Neural cell (in vitro differentiated cells): ENCODE measurements around the gene EXOC4. TPM values are rescaled to one million over a fixed set of nuclear protein-coding genes. Genes with fewer than 3 reads are reported as not detected.

ENCODE experiments used
- H2AFZ ChIP-seq: fragments of 200-600, 300-800 bp; sonication (generic), shearing (Covaris generic); 2 replicates; pipeline ENCODE4 v1.6.0; 2014; ENCODE audit warnings: low read depth, mild to moderate bottlenecking, antibody characterized with exemption, low read length, moderate library complexity
- H3F3A ChIP-seq: fragments of 200-600 bp; shearing (Covaris generic); 2 replicates; pipeline ENCODE4 v1.6.1; 2016; ENCODE audit warnings: mild to moderate bottlenecking, moderate library complexity, mixed read lengths, antibody characterized with exemption, low read length; ENCODE audit not compliant: insufficient read depth, poor library complexity, severe bottlenecking
- H3K27ac ChIP-seq: fragments of 200-600, 300-800 bp; sonication (generic), shearing (Covaris generic); 2 replicates; pipeline ENCODE4 v1.5.1; 2014; ENCODE audit warnings: mild to moderate bottlenecking, low read length, moderate library complexity
- H3K27me3 ChIP-seq: fragments of 300-800, 200-600 bp; sonication (generic), shearing (Covaris generic); 2 replicates; pipeline ENCODE4 v1.6.0; 2014; ENCODE audit warnings: mild to moderate bottlenecking, low read depth, low read length, moderate library complexity; ENCODE audit not compliant: insufficient read depth
- H3K36me3 ChIP-seq: fragments of 300-800, 200-600 bp; sonication (generic), shearing (Covaris generic); 2 replicates; pipeline ENCODE4 v1.5.1; 2014; ENCODE audit warnings: mild to moderate bottlenecking, antibody characterized with exemption, low read length, moderate library complexity; ENCODE audit not compliant: insufficient read depth
- H3K4me2 ChIP-seq: fragments of 300-800, 200-600 bp; sonication (generic), shearing (Covaris generic); 2 replicates; pipeline ENCODE4 v1.6.0; 2014; ENCODE audit warnings: mild to moderate bottlenecking, low read length
- H3K4me3 ChIP-seq: fragments of 300-800, 200-600 bp; sonication (generic), shearing (Covaris generic); 2 replicates; pipeline ENCODE4 v1.5.1; 2014; ENCODE audit warnings: mild to moderate bottlenecking, low read length, moderate library complexity
- H3K79me2 ChIP-seq: fragments of 200-600 bp; shearing (Covaris generic); replicated peaks from 2 replicates; pipeline ENCODE4 v1.6.0; 2014; ENCODE audit warnings: mild to moderate bottlenecking, low read length, moderate library complexity; ENCODE audit not compliant: insufficient read depth
- H3K9ac ChIP-seq: fragments of 300-800, 200-600 bp; sonication (generic), shearing (Covaris generic); 2 replicates; pipeline ENCODE4 v1.6.1; 2016; ENCODE audit warnings: mild to moderate bottlenecking, low read length, mixed read lengths
- H3K9me2 ChIP-seq: fragments of 200-600 bp; shearing (Covaris generic); 2 replicates; pipeline ENCODE4 v1.6.1; 2016; ENCODE audit warnings: mild to moderate bottlenecking, low read length, mixed read lengths; ENCODE audit not compliant: insufficient read depth
- H3K9me3 ChIP-seq: fragments of 200-600, 300-800 bp; sonication (generic), shearing (Covaris generic); 2 replicates; pipeline ENCODE4 v1.6.1; 2016; ENCODE audit warnings: mild to moderate bottlenecking, mixed run types, low read length, moderate library complexity, mixed read lengths
- H4K20me1 ChIP-seq: fragments of 200-600 bp; shearing (Covaris generic); 2 replicates; pipeline ENCODE4 v1.6.1; 2016; ENCODE audit warnings: mild to moderate bottlenecking, mixed run types; ENCODE audit not compliant: insufficient read depth
- EP300 ChIP-seq: fragments of 450-650 bp; conservative IDR thresholded peaks from 2 replicates; pipeline ENCODE4 v1.6.1; 2014; ENCODE audit warnings: antibody characterized with exemption, mild to moderate bottlenecking, moderate library complexity; ENCODE audit not compliant: poor library complexity, severe bottlenecking
- EZH2 ChIP-seq: fragments of 200-600, 300-800 bp; shearing (Covaris generic), sonication (generic); IDR thresholded peaks from 2 replicates; pipeline ENCODE4 v1.6.1; 2014; ENCODE audit warnings: antibody characterized with exemption, low read length, borderline replicate concordance, mild to moderate bottlenecking; ENCODE audit not compliant: insufficient read depth, poor library complexity, severe bottlenecking
- MXI1 ChIP-seq: fragments of 450-650 bp; conservative IDR thresholded peaks from 2 replicates; pipeline ENCODE4 v1.6.1; 2014; ENCODE audit warnings: antibody characterized with exemption, mild to moderate bottlenecking; ENCODE audit not compliant: poor library complexity, severe bottlenecking
- POLR2AphosphoS5 ChIP-seq: IDR thresholded peaks from 2 replicates; pipeline ENCODE4 v1.6.1; 2012
- RAD21 ChIP-seq: fragments of 450-650 bp; conservative IDR thresholded peaks from 2 replicates; pipeline ENCODE4 v1.6.1; 2014; ENCODE audit warnings: antibody characterized with exemption, mild to moderate bottlenecking, moderate library complexity
- SMC3 ChIP-seq: fragments of 450-650 bp; conservative IDR thresholded peaks from 2 replicates; pipeline ENCODE4 v1.6.1; 2014; ENCODE audit warnings: antibody characterized with exemption, mild to moderate bottlenecking, moderate library complexity; ENCODE audit not compliant: poor library complexity
- TAF1 ChIP-seq: IDR thresholded peaks from 2 replicates; pipeline ENCODE4 v1.6.1; 2012; ENCODE audit warnings: low read depth
- polyA plus RNA-seq: library from polyadenylated mRNA; depleted of rRNA; stranded (reverse); fragments of >200 nt; gene quantifications from 2 replicates; pipeline ENCODE4 v1.2.3, GENCODE V29; 2014
- TF ChIP-seq, protein P1 (sequence below): fragments of 450-650 bp; IDR thresholded peaks from 2 replicates; pipeline ENCODE4 v1.5.1; 2014; ENCODE audit warnings: antibody characterized with exemption, mild to moderate bottlenecking, moderate library complexity; ENCODE audit not compliant: poor library complexity, severe bottlenecking
- TF ChIP-seq, protein P2 (sequence below): IDR thresholded peaks from 2 replicates; pipeline ENCODE4 v1.6.1; 2012; ENCODE audit warnings: borderline replicate concordance

The EXOC4 gene
- polyA plus RNA-seq, 1 donor from 2014 or later: 36.5 TPM

DNA sequence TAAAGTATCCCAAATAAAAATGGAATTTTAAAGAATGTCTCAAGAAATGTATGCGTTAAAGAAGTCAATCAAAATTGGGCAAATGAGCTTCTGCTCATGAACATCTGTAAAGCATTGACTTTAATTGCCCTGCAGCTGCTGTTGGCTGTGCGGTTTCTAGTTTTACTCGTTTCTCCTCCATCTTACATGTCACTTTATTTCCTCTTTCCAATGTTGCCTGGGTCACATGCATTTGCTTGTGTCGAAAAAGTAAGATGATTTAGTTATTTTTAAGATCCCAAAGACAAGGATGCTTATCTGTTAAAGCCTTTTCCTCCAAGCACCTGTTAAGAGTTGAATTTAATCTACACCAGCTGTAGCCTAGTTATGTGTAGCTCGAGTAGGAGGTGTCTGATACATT lies 310.4 kb downstream of the EXOC4 start:
- Histone ChIP-seq H4K20me1 (no peaks in the 10 kb centered on the region), H3K4me2 (no peak overlapping the region), H3K9me3 (no peaks in the 10 kb centered on the region), H3K27me3 (no peaks in the 10 kb centered on the region), H3K9me2 (no peaks in the 10 kb centered on the region), H3K4me3 (no peak overlapping the region), H3K27ac (no peak overlapping the region), H2AFZ (no peak overlapping the region), H3K36me3 (no peaks in the 10 kb centered on the region), H3F3A (no peaks in the 10 kb centered on the region), H3K9ac (no peak overlapping the region), H3K79me2 (no peaks in the 10 kb centered on the region)
- TF ChIP-seq POLR2AphosphoS5: no peak
- TF ChIP-seq RAD21: no peak
- TF ChIP-seq SMC3: no peak
- no peak for TF ChIP-seq TAF1
- TF ChIP-seq MXI1: no peak
- TF ChIP-seq EP300: no peak
- TF ChIP-seq, protein P1, sequence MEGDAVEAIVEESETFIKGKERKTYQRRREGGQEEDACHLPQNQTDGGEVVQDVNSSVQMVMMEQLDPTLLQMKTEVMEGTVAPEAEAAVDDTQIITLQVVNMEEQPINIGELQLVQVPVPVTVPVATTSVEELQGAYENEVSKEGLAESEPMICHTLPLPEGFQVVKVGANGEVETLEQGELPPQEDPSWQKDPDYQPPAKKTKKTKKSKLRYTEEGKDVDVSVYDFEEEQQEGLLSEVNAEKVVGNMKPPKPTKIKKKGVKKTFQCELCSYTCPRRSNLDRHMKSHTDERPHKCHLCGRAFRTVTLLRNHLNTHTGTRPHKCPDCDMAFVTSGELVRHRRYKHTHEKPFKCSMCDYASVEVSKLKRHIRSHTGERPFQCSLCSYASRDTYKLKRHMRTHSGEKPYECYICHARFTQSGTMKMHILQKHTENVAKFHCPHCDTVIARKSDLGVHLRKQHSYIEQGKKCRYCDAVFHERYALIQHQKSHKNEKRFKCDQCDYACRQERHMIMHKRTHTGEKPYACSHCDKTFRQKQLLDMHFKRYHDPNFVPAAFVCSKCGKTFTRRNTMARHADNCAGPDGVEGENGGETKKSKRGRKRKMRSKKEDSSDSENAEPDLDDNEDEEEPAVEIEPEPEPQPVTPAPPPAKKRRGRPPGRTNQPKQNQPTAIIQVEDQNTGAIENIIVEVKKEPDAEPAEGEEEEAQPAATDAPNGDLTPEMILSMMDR: no peak
- TF ChIP-seq EZH2: no peak
- TF ChIP-seq, protein P2, sequence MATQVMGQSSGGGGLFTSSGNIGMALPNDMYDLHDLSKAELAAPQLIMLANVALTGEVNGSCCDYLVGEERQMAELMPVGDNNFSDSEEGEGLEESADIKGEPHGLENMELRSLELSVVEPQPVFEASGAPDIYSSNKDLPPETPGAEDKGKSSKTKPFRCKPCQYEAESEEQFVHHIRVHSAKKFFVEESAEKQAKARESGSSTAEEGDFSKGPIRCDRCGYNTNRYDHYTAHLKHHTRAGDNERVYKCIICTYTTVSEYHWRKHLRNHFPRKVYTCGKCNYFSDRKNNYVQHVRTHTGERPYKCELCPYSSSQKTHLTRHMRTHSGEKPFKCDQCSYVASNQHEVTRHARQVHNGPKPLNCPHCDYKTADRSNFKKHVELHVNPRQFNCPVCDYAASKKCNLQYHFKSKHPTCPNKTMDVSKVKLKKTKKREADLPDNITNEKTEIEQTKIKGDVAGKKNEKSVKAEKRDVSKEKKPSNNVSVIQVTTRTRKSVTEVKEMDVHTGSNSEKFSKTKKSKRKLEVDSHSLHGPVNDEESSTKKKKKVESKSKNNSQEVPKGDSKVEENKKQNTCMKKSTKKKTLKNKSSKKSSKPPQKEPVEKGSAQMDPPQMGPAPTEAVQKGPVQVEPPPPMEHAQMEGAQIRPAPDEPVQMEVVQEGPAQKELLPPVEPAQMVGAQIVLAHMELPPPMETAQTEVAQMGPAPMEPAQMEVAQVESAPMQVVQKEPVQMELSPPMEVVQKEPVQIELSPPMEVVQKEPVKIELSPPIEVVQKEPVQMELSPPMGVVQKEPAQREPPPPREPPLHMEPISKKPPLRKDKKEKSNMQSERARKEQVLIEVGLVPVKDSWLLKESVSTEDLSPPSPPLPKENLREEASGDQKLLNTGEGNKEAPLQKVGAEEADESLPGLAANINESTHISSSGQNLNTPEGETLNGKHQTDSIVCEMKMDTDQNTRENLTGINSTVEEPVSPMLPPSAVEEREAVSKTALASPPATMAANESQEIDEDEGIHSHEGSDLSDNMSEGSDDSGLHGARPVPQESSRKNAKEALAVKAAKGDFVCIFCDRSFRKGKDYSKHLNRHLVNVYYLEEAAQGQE: no peak

DNA sequence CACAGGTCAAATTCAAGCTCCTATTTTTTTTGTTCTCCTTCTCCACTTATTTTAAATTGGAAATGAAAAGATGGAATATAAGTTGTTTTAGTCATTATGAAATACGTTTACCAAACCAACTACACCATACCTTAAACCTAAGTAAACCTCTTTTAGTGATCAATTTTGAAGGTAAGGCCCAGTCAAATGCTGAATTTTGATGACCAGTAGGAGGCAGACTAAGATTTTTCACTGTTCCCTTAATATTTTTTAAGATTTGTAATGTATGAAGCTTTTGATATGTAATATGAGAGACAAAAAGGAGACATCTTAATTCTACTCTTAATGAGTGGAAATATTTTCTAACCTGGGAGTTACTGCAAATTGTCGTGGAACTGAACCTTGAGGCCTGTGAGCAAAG lies 311.6 kb downstream of the EXOC4 start:
- Histone ChIP-seq H3K36me3 (no peaks in the 10 kb centered on the region), H3K9me2 (no peaks in the 10 kb centered on the region), H3F3A (no peaks in the 10 kb centered on the region), H3K4me3 (no peak overlapping the region), H3K9me3 (no peaks in the 10 kb centered on the region), H3K4me2 (no peak overlapping the region), H3K27ac (no peak overlapping the region), H4K20me1 (no peaks in the 10 kb centered on the region), H2AFZ (no peak overlapping the region), H3K9ac (no peak overlapping the region), H3K27me3 (no peaks in the 10 kb centered on the region), H3K79me2 (no peaks in the 10 kb centered on the region)
- TF ChIP-seq TAF1: no peak
- no peak for TF ChIP-seq POLR2AphosphoS5

DNA sequence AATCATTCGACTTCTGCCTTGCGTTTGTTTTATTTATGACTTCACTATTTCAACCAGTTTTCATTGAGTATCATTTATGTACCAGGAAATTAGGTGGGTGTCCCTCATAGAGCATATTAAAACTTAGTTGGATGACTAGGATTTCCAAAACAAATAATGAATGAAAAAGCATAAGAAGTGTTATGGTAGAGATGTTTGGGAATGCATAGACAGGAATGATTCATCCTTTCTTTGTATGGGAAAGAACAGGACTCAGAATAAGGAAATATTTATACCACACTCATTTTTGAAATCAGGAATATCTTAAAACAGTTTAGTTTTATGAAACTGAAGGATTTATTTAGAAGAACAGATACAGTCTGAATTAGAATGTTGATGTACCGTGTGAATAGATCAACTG lies 315.7 kb downstream of the EXOC4 start:
- H3K9ac ChIP-seq: no peak overlapping the region
- no peaks in the 10 kb centered on the region for H3K79me2 ChIP-seq
- no peak overlapping the region for H3K4me3 ChIP-seq
- H3K27ac ChIP-seq: no peak overlapping the region
- H3K36me3 ChIP-seq: no peaks in the 10 kb centered on the region
- no peaks in the 10 kb centered on the region for H3K27me3 ChIP-seq
- no peaks in the 10 kb centered on the region for H3F3A ChIP-seq
- no peaks in the 10 kb centered on the region for H3K9me3 ChIP-seq
- H3K4me2 ChIP-seq: no peak overlapping the region
- H3K9me2 ChIP-seq: no peaks in the 10 kb centered on the region
- H2AFZ ChIP-seq: no peak overlapping the region
- TF ChIP-seq TAF1: no peak
- TF ChIP-seq EZH2: no peak
- no peak for TF ChIP-seq MXI1
- TF ChIP-seq EP300: no peak
- TF ChIP-seq POLR2AphosphoS5: no peak
- no peak for TF ChIP-seq RAD21
- TF ChIP-seq, protein P1: no peak
- TF ChIP-seq, protein P2: no peak
- no peak for TF ChIP-seq SMC3
- H4K20me1 ChIP-seq: no peaks in the 10 kb centered on the region
